Body of pancreas (tissue), 4 donors: Measurements from ENCODE around the gene NRL.

Experiments used
- CTCF ChIP-seq, 7 experiments: fragments of 450-650 bp in 4 of 7; fragments of 200-600 bp in 3 of 7; sonication (generic) in 3 of 7; IDR thresholded peaks; one replicate each; pipeline ENCODE4 v1.5.1; 2016 to 2019; ENCODE audit warnings: antibody characterized with exemption in 7 of 7
- POLR2A ChIP-seq, 3 donors: fragments of 450-650 bp; IDR thresholded peaks; one replicate each; pipeline ENCODE4 v1.6.1; 2016; ENCODE audit warnings: antibody characterized with exemption in 3 of 3, mild to moderate bottlenecking in 2 of 3

- no peak for TF ChIP-seq CTCF (IDR thresholded peaks at IDR 0.05)
- no peak for TF ChIP-seq POLR2A (IDR thresholded peaks at IDR 0.05)
Observed at GRCh38 chr14:24136684-24137528, 22.2 kb upstream of the NRL start.
